GM19351 (cell line): ENCODE data around the gene CASP8AP2.
"Not testable (repeated sequence)": the region's sequence is repeated elsewhere in the genome, so short reads cannot be mapped to it uniquely, and the experiment has no call there.

Experiments
- ATAC-seq: cut with Tn5 transposase; IDR thresholded peaks from one replicate; pipeline ENCODE4 v1.9.1; 2021; ENCODE audit warnings: mild to moderate bottlenecking, moderate library complexity; ENCODE audit not compliant: unreplicated experiment

CASP8AP2 gene

GRCh38 chr6:89886378-89887120 lies 56.9 kb downstream of the CASP8AP2 start:
- no peak for ATAC-seq

- no peak for ATAC-seq
Measured at GRCh38 chr6:89887452-89888137, 57.9 kb downstream of the CASP8AP2 start.

GRCh38 chr6:89888138-89888514 lies 58.4 kb downstream of the CASP8AP2 start:
- ATAC-seq: no peak

- ATAC-seq: no peak
Measured at GRCh38 chr6:89888871-89889270, 59.2 kb downstream of the CASP8AP2 start.

- ATAC-seq: not testable (repeated sequence)
Measured at GRCh38 chr6:89890845-89891528, 61.3 kb downstream of the CASP8AP2 start.

GRCh38 chr6:89892577-89892976 lies 62.9 kb downstream of the CASP8AP2 start:
- ATAC-seq: not testable (repeated sequence)

- no peak for ATAC-seq
Measured at GRCh38 chr6:89894169-89894568, 64.5 kb downstream of the CASP8AP2 start, which contains the start of gene GJA10. TSS of gene GJA10 (plus strand) at chr6:89894469. CDS start at chr6:89894469, 0 bp downstream.

- ATAC-seq: no peak
Measured at GRCh38 chr6:89895276-89895874, 65.7 kb downstream of the CASP8AP2 start.

GRCh38 chr6:89910001-89910901 lies 80.6 kb downstream of the CASP8AP2 start:
- not testable (repeated sequence) for ATAC-seq

- ATAC-seq: no peak
Measured at GRCh38 chr6:89910902-89911240, 81.2 kb downstream of the CASP8AP2 start.

- no peak for ATAC-seq
Measured at GRCh38 chr6:89916136-89916920, 86.6 kb downstream of the CASP8AP2 start.

GRCh38 chr6:89917216-89917615 lies 87.5 kb downstream of the CASP8AP2 start:
- ATAC-seq: no peak

GRCh38 chr6:89917801-89918366 lies 88.2 kb downstream of the CASP8AP2 start:
- no peak for ATAC-seq
